SU-DHL-6 (cell line): Measurements from ENCODE around the gene GIPC3.
"Not testable (repeated sequence)": the region's sequence is repeated elsewhere in the genome, so short reads cannot be mapped to it uniquely, and the experiment has no call there.

ENCODE experiments used
- EZH2phosphoT487 ChIP-seq: fragments of 200-600 bp; sonication (generic), shearing (Covaris generic); conservative IDR thresholded peaks from 2 replicates; pipeline ENCODE4 v1.6.1; 2018; ENCODE audit warnings: mild to moderate bottlenecking, antibody characterized with exemption, low read length, moderate library complexity, mixed read lengths
- TF ChIP-seq, protein P1 (sequence below): fragments of 200-600 bp; sonication (generic); IDR thresholded peaks from one replicate; pipeline ENCODE4 v1.5.1; 2017; ENCODE audit warnings: antibody characterized with exemption, mild to moderate bottlenecking, low read length, moderate library complexity; ENCODE audit not compliant: insufficient read depth, poor library complexity, severe bottlenecking

DNA sequence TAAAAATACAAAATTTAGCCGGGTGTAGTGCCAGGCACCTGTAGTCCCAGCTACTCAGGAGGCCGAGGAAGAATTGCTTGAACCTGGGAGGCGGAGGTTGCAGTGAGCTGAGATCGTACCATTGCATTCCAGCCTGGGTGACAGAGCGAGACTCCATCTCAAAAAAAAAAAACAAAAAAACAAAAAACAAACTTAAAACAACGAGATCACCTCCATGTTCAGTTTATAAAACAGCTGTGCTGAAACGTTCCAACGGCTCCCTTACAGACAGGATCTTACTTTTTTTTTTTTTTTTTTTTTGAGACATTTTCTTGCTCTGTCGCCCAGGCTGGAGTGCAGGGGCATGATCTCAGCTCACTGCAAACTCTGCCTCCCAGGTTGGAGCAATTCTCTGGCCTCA is 43.5 kb downstream of the GIPC3 start:
- TF ChIP-seq, protein P1, sequence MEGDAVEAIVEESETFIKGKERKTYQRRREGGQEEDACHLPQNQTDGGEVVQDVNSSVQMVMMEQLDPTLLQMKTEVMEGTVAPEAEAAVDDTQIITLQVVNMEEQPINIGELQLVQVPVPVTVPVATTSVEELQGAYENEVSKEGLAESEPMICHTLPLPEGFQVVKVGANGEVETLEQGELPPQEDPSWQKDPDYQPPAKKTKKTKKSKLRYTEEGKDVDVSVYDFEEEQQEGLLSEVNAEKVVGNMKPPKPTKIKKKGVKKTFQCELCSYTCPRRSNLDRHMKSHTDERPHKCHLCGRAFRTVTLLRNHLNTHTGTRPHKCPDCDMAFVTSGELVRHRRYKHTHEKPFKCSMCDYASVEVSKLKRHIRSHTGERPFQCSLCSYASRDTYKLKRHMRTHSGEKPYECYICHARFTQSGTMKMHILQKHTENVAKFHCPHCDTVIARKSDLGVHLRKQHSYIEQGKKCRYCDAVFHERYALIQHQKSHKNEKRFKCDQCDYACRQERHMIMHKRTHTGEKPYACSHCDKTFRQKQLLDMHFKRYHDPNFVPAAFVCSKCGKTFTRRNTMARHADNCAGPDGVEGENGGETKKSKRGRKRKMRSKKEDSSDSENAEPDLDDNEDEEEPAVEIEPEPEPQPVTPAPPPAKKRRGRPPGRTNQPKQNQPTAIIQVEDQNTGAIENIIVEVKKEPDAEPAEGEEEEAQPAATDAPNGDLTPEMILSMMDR = not testable (repeated sequence)
- TF ChIP-seq EZH2phosphoT487 = not testable (repeated sequence)
